ENCODE data around the gene KLK13. TPM values are rescaled to one million over a fixed set of nuclear protein-coding genes. Genes with fewer than 3 reads are reported as not detected.

Gene KLK13
- polyA plus RNA-seq, 1 of the 3 experiments (the other 2 are of a cell fraction): not detected

DNA sequence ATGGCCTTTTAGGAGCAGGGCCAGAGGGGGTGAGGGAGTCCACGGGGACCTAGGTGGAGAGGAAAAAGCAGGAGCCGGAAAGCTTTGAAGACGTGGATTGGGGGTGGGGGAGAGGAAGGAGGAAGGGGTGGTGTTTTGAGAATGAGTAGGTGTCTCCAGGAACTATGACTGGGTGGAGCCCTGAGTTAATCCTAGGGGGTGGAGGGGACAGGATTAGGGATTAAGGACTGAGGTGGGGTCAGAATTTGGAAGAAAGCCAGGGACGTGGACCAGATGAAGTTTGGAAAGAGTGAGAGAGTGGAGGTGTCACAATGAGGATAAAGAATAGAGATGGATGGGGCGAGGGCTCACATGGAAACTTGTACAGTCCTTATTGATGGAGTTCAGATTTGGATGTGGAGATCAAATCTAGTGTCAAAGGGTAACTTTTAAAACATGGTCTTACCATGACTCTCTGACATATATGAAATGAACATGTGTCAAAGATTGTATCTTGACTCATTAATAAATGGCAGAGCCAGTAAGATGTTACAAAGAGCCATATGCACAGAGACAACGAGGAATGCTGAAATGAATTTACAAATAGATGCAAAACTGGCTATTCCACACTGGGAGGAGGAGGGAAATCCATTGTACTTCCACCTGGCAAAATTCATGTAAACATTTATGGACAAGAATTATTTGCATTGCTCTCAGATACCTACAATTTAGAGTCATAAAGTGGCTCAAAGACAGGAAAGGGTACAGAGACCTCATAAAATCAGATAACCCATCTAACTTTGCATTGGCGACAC is 1.7 kb upstream of the KLK13 start:
- TF ChIP-seq ELF1 (IDR thresholded peaks at IDR 0.05): no peak
- TF ChIP-seq GABPA (IDR thresholded peaks at IDR 0.05; ENCODE audit: low read depth): no peak
- no peak for TF ChIP-seq MXI1 (IDR thresholded peaks at IDR 0.05; ENCODE audit: low read depth, low read length)
- no peak for TF ChIP-seq POLR2AphosphoS5 (IDR thresholded peaks at IDR 0.05; ENCODE audit: low read depth, low read length)
- no peak for TF ChIP-seq EZH2phosphoT487 (IDR thresholded peaks at IDR 0.05; ENCODE audit: borderline replicate concordance, low read depth)
- TF ChIP-seq RAD21 (IDR thresholded peaks at IDR 0.05; ENCODE audit: low read length): no peak
- no peak for TF ChIP-seq YY1 (IDR thresholded peaks at IDR 0.05; ENCODE audit: low read depth)
- TF ChIP-seq, protein P1, sequence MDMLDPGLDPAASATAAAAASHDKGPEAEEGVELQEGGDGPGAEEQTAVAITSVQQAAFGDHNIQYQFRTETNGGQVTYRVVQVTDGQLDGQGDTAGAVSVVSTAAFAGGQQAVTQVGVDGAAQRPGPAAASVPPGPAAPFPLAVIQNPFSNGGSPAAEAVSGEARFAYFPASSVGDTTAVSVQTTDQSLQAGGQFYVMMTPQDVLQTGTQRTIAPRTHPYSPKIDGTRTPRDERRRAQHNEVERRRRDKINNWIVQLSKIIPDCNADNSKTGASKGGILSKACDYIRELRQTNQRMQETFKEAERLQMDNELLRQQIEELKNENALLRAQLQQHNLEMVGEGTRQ (IDR thresholded peaks at IDR 0.05; ENCODE audit: borderline replicate concordance, low read depth, low read length): no peak
- TF ChIP-seq TAF1 (IDR thresholded peaks at IDR 0.05; ENCODE audit: borderline replicate concordance, low read depth, low read length): no peak
- no peak for TF ChIP-seq TEAD4 (IDR thresholded peaks at IDR 0.05; ENCODE audit: borderline replicate concordance, insufficient read depth)
- no peak for TF ChIP-seq SMC3 (IDR thresholded peaks at IDR 0.05; ENCODE audit: low read depth, low read length)
- TF ChIP-seq, protein P2, sequence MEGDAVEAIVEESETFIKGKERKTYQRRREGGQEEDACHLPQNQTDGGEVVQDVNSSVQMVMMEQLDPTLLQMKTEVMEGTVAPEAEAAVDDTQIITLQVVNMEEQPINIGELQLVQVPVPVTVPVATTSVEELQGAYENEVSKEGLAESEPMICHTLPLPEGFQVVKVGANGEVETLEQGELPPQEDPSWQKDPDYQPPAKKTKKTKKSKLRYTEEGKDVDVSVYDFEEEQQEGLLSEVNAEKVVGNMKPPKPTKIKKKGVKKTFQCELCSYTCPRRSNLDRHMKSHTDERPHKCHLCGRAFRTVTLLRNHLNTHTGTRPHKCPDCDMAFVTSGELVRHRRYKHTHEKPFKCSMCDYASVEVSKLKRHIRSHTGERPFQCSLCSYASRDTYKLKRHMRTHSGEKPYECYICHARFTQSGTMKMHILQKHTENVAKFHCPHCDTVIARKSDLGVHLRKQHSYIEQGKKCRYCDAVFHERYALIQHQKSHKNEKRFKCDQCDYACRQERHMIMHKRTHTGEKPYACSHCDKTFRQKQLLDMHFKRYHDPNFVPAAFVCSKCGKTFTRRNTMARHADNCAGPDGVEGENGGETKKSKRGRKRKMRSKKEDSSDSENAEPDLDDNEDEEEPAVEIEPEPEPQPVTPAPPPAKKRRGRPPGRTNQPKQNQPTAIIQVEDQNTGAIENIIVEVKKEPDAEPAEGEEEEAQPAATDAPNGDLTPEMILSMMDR (IDR thresholded peaks at IDR 0.05): no peak
- TF ChIP-seq JUND (IDR thresholded peaks at IDR 0.05): no peak
- TF ChIP-seq, protein P3, sequence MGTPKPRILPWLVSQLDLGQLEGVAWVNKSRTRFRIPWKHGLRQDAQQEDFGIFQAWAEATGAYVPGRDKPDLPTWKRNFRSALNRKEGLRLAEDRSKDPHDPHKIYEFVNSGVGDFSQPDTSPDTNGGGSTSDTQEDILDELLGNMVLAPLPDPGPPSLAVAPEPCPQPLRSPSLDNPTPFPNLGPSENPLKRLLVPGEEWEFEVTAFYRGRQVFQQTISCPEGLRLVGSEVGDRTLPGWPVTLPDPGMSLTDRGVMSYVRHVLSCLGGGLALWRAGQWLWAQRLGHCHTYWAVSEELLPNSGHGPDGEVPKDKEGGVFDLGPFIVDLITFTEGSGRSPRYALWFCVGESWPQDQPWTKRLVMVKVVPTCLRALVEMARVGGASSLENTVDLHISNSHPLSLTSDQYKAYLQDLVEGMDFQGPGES (IDR thresholded peaks at IDR 0.05; ENCODE audit: low read depth, low read length): no peak
- DNase-seq: no peak
- H2AFZ ChIP-seq (ENCODE audit: low read depth): no peak overlapping the region
- POLR2A ChIA-PET: no interaction called here
- peaks cover 69% of the 10 kb centered on the region; the same call in 1 of the 2 replicates for H3K27me3 ChIP-seq (ENCODE audit: insufficient read depth)
- 9% methylated on average over 7 of the region's 7 CpGs for WGBS (ENCODE audit: low lambda C conversion rate)
- no peak overlapping the region for H3K27ac ChIP-seq (ENCODE audit: low read depth in 2 of 2, low read length in 1 of 2)
- no peaks in the 10 kb centered on the region for H3K79me2 ChIP-seq (ENCODE audit: insufficient read depth)
- H3K9me3 ChIP-seq: no peaks in the 10 kb centered on the region
- no peak overlapping the region for H3K4me3 ChIP-seq (ENCODE audit: low read depth in 2 of 2, low read length in 1 of 2)
- H3K9me2 ChIP-seq: no peaks in the 10 kb centered on the region
- H3K9ac ChIP-seq: no peak overlapping the region
- no peak overlapping the region for H3K4me2 ChIP-seq
- no peaks in the 10 kb centered on the region for H3K4me1 ChIP-seq (ENCODE audit: control insufficient read depth in 1 of 2, insufficient read depth in 2 of 2, low read depth in 1 of 2, low read length in 1 of 2)
- CTCF ChIA-PET: interaction anchor here (1.0 kb wide), 2 partner anchors 10 to 30 kb away, joined by 3 to 4 read pairs; no protein-coding TSS in a partner anchor
- no peaks in the 10 kb centered on the region for H3F3A ChIP-seq (replicated peaks; ENCODE audit: insufficient read depth)
- no peaks in the 10 kb centered on the region for H4K20me1 ChIP-seq (ENCODE audit: insufficient read depth)
- no peaks in the 10 kb centered on the region for H3K36me3 ChIP-seq (replicated peaks in 1 of 2; ENCODE audit: control insufficient read depth in 1 of 2, insufficient read depth in 2 of 2, low read length in 1 of 2)

Measured in SK-N-SH (cell line).